HepG2 (cell line): Measurements from ENCODE around the gene GATAD2B. TPM values are rescaled to one million over a fixed set of nuclear protein-coding genes. Genes with fewer than 3 reads are reported as not detected.

Experiments
- ATAC-seq: fragments of 200-7000 bp; cut with Tn5 transposase; 3 replicates; pipeline ENCODE4 v1.9.1; 2020; ENCODE audit warnings: mild to moderate bottlenecking, moderate library complexity
- BruUV-seq: library from RNA; stranded (reverse); fragments of 400-500 nt; replicated peaks from 2 replicates; lab custom pipeline; 2021; lab: Mats Ljungman, UMichigan
- CTCF ChIA-PET: fragments of 300-600 bp; formaldehyde crosslinking; extraction: SDS; loops from one replicate; lab custom pipeline; 2021; ENCODE audit warnings: low total read pairs, inconsistent platforms, low intra/inter-chr PET ratio; lab: Yijun Ruan, JAX
- POLR2A ChIA-PET: fragments of 350-600 bp; sonication (Branson Sonifier 250); formaldehyde crosslinking; loops from one replicate; lab custom pipeline; 2020; ENCODE audit warnings: antibody characterized with exemption, inconsistent platforms; lab: Yijun Ruan, JAX
- DNase-seq: peaks from one replicate; pipeline ENCODE4 v3.0.0-alpha.2; 2015; ENCODE audit warnings: low spot score
- FAIRE-seq: peaks from 3 replicates; lab custom pipeline; 2011; peaks lifted over from hg19 to GRCh38; lab: Jason Lieb, UNC
- H2AFZ ChIP-seq: one replicate; pipeline ENCODE4 v1.6.1; 2011; ENCODE audit warnings: low read length, inconsistent platforms
- H3K27ac ChIP-seq: fragments of 300-600 bp; 3 replicates; pipeline ENCODE4 v1.8.0; 2011; ENCODE audit warnings: mixed run types, mild to moderate bottlenecking, mixed read lengths, low read length, inconsistent platforms; ENCODE audit not compliant: insufficient read depth; ENCODE audit errors: extremely low read length
- H3K27me3 ChIP-seq, 2 experiments: fragments of 200-600 bp in 1 of 2; 2 replicates in 1 of 2; 3 replicates in 1 of 2; pipeline versions ENCODE4 v1.6.0 to v1.8.0; 2011; ENCODE audit warnings: low read length in 2 of 2, mild to moderate bottlenecking in 2 of 2, moderate library complexity in 2 of 2, inconsistent platforms in 1 of 2; ENCODE audit not compliant: insufficient read depth in 2 of 2, control insufficient read depth in 1 of 2
- H3K36me3 ChIP-seq, 2 experiments: fragments of 200-600 bp in 1 of 2; replicated peaks in 1 of 2; 2 replicates in 1 of 2; 3 replicates in 1 of 2; pipeline versions ENCODE4 v1.5.1 to v1.8.0; 2011; ENCODE audit warnings: low read length in 2 of 2, inconsistent platforms in 1 of 2; ENCODE audit not compliant: insufficient read depth in 2 of 2, control insufficient read depth in 1 of 2
- H3K4me1 ChIP-seq: 2 replicates; pipeline ENCODE4 v1.5.1; 2012; ENCODE audit warnings: low read length, inconsistent platforms; ENCODE audit not compliant: insufficient read depth
- H3K4me2 ChIP-seq: 2 replicates; pipeline ENCODE4 v1.6.0; 2011; ENCODE audit warnings: low read depth, low read length, inconsistent platforms
- H3K4me3 ChIP-seq, 3 experiments: fragments of 200-600 bp in 1 of 3; sonication (generic), shearing (Covaris generic) in 1 of 3; replicated peaks in 1 of 3; 2 replicates each; pipeline ENCODE4 v1.5.1; 2011 to 2016; ENCODE audit warnings: low read length in 3 of 3, inconsistent platforms in 2 of 3, low read depth in 2 of 3, mild to moderate bottlenecking in 2 of 3, control low read depth in 1 of 3, mixed read lengths in 1 of 3; ENCODE audit not compliant: insufficient read depth in 1 of 3
- H3K79me2 ChIP-seq: one replicate; pipeline ENCODE4 v1.6.1; 2011; ENCODE audit warnings: low read length, inconsistent platforms; ENCODE audit not compliant: insufficient read depth
- H3K9ac ChIP-seq: 2 replicates; pipeline ENCODE4 v1.6.0; 2011; ENCODE audit warnings: mild to moderate bottlenecking, low read depth, low read length, inconsistent platforms; ENCODE audit not compliant: insufficient read depth
- H3K9me3 ChIP-seq: 2 replicates; pipeline ENCODE4 v1.5.1; 2012; ENCODE audit warnings: mild to moderate bottlenecking, low read length
- H4K20me1 ChIP-seq: 2 replicates; pipeline ENCODE4 v1.6.0; 2011; ENCODE audit warnings: inconsistent platforms, mild to moderate bottlenecking, low read length, moderate library complexity; ENCODE audit not compliant: insufficient read depth
- AGO2 ChIP-seq: fragments of 200-400 bp; formaldehyde crosslinking; optimal IDR thresholded peaks from 2 replicates; pipeline ENCODE3; 2017; ENCODE audit warnings: mild to moderate bottlenecking, low read depth, low read length, moderate library complexity
- ETS1 ChIP-seq: sonication (generic); formaldehyde crosslinking; IDR thresholded peaks from 2 replicates; pipeline ENCODE4 v1.4.0; 2020; ENCODE audit warnings: missing genetic modification reagents
- TBP ChIP-seq: sonication (generic); formaldehyde crosslinking; IDR thresholded peaks from 2 replicates; pipeline ENCODE4 v1.5.0; 2020; ENCODE audit warnings: missing genetic modification reagents
- ZBTB7B ChIP-seq: sonication (generic); formaldehyde crosslinking; IDR thresholded peaks from 2 replicates; pipeline ENCODE4 v1.4.0; 2020; ENCODE audit warnings: missing genetic modification reagents
- ZNF232 ChIP-seq: sonication (generic); formaldehyde crosslinking; IDR thresholded peaks from 2 replicates; pipeline ENCODE4 v1.4.0; 2020; ENCODE audit warnings: missing genetic modification reagents, borderline replicate concordance
- ZNF512B ChIP-seq: sonication (generic); formaldehyde crosslinking; IDR thresholded peaks from 2 replicates; pipeline ENCODE4 v1.5.1; 2020; ENCODE audit warnings: missing genetic modification reagents, mild to moderate bottlenecking, borderline replicate concordance
- ZNF530 ChIP-seq: sonication (generic); formaldehyde crosslinking; IDR thresholded peaks from 2 replicates; pipeline ENCODE4 v1.5.0; 2020; ENCODE audit warnings: low read depth, mild to moderate bottlenecking, missing genetic modification reagents
- ZNF724P ChIP-seq: sonication (generic); formaldehyde crosslinking; IDR thresholded peaks from 2 replicates; pipeline ENCODE4 v1.8.0; 2022; ENCODE audit warnings: missing genetic modification reagents, borderline replicate concordance
- WGBS: methylation state at CpG from one replicate; pipeline ENCODE4 v1.1.6; 2017; ENCODE audit warnings: low lambda C conversion rate; 5-methylcytosine and 5-hydroxymethylcytosine counted together
- in situ Hi-C: cut with HindIII; loops from 2 replicates; pipeline ENCODE4 v1.10.0; 2017; ENCODE audit warnings: low pct_unique_long_range_greater_than_20kb; ENCODE audit not compliant: extremely low pct_ligation_motif_present
- intact Hi-C: fragments of 100-400 bp; cut with micrococcal nuclease; formaldehyde crosslinking; loops from one replicate; pipeline ENCODE4 v1.10.0; 2022; ENCODE audit not compliant: unreplicated experiment
- polyA plus RNA-seq, 8 experiments: library from polyadenylated mRNA; depleted of rRNA in 3 of 8; stranded (reverse) in 7 of 8; unstranded in 1 of 8; fragments of >200 nt; fragmentation: Illumina TruSeq in 4 of 8; extraction: Trizol in 4 of 8; gene quantifications; 2 replicates each; pipeline versions ENCODE4 v1.2.1 to v1.2.3, GENCODE V29; 2011 to 2016; ENCODE audit warnings: low read depth in 4 of 8, missing spikeins in 1 of 8, mixed read lengths in 1 of 8; ENCODE audit not compliant: insufficient read depth in 1 of 8
- total RNA-seq, 5 experiments: library from RNA; depleted of rRNA; stranded (reverse); fragments of >200 nt; fragmentation: Illumina TruSeq; extraction: Trizol; gene quantifications; 2 replicates each; pipeline ENCODE4 v1.2.3, GENCODE V29; 2016; ENCODE audit warnings: low read depth in 1 of 5

GATAD2B gene
- total and polyA plus RNA-seq, 2 of the 13 experiments (the other 11 are each of a cell fraction or from before 2014, with no cell fraction given): 3.2 to 5.2 TPM

- TF ChIP-seq ETS1 (CRISPR knock-in tag): no peak
- TF ChIP-seq ZNF232 (CRISPR knock-in tag): no peak
These were observed 13.4 kb upstream of the GATAD2B start (continued) for GRCh38 chr1:153936011-153936802.

- H3K4me1 ChIP-seq: no peaks in the 10 kb centered on the region
- no peak overlapping the region for H3K27ac ChIP-seq
- H3K36me3 ChIP-seq: peaks cover 24 to 51% of the 10 kb centered on the region in 2 experiments
- ChIA-PET CTCF (no interaction called here), POLR2A (interaction anchor here (0.9 kb wide), 1 partner anchor 12 kb away, joined by 7 read pairs; the partner anchor contains the start of gene GATAD2B)
- no peaks in the 10 kb centered on the region for H4K20me1 ChIP-seq
- H2AFZ ChIP-seq: no peak overlapping the region
- FAIRE-seq (no peak), DNase-seq (no peak), ATAC-seq (no peak)
- H3K9me3 ChIP-seq: no peaks in the 10 kb centered on the region
- no peaks in the 10 kb centered on the region for H3K79me2 ChIP-seq
- no peak overlapping the region for H3K4me3 ChIP-seq
- no TSS peak for BruUV-seq
- intact Hi-C loops (no loop called here), in situ Hi-C loops (no loop called here)
- H3K9ac ChIP-seq: no peak overlapping the region
- H3K27me3 ChIP-seq: no peaks in the 10 kb centered on the region
- H3K4me2 ChIP-seq: no peak overlapping the region
- TF ChIP-seq AGO2 (peak; percentile 37), TBP (CRISPR knock-in tag) (no peak), ZNF530 (CRISPR knock-in tag) (no peak), ZBTB7B (CRISPR knock-in tag) (no peak), ZNF512B (CRISPR knock-in tag) (no peak), ZNF724P (CRISPR knock-in tag) (no peak)
- WGBS: 95% methylated on average over 9 of the region's 9 CpGs
These were observed 12.0 kb upstream of the GATAD2B start for GRCh38 chr1:153934746-153935145.
